Lung (tissue), 12 donors: ENCODE data around the gene CPXM2. TPM values are rescaled to one million over a fixed set of nuclear protein-coding genes. Genes with fewer than 3 reads are reported as not detected.

Experiments
- ATAC-seq: fragments of 200-7000 bp; cut with Tn5 transposase; one replicate; pipeline ENCODE4 v1.9.1; 2020; ENCODE audit warnings: moderate number of reproducible peaks; ENCODE audit not compliant: insufficient read depth, low FRiP score
- DNase-seq, 3 donors: peaks; one replicate each; pipeline ENCODE4 v3.0.0-alpha.2; 2013 to 2017
- H3K27ac ChIP-seq, 2 donors: one replicate each; pipeline ENCODE4 v1.5.1; 2013; ENCODE audit warnings: mild to moderate bottlenecking in 2 of 2, moderate library complexity in 2 of 2, control low read depth in 1 of 2, inconsistent platforms in 1 of 2, low read depth in 1 of 2, low read length in 1 of 2
- H3K27me3 ChIP-seq, 3 donors: one replicate each; pipeline ENCODE4 v1.5.1; 2013; ENCODE audit warnings: low read length in 2 of 3; ENCODE audit not compliant: control insufficient read depth in 3 of 3, insufficient read depth in 3 of 3
- H3K36me3 ChIP-seq, 4 donors: one replicate each; pipeline ENCODE4 v1.5.1; 2013; ENCODE audit warnings: low read length in 4 of 4, mild to moderate bottlenecking in 1 of 4, moderate library complexity in 1 of 4; ENCODE audit not compliant: control insufficient read depth in 4 of 4, insufficient read depth in 4 of 4
- H3K4me1 ChIP-seq, 5 donors: one replicate each; pipeline ENCODE4 v1.5.1; 2013; ENCODE audit warnings: low read length in 5 of 5, mild to moderate bottlenecking in 2 of 5, moderate library complexity in 1 of 5; ENCODE audit not compliant: control insufficient read depth in 5 of 5, insufficient read depth in 5 of 5
- H3K4me3 ChIP-seq: one replicate; pipeline ENCODE4 v1.5.1; 2013; ENCODE audit warnings: mild to moderate bottlenecking, control low read depth, moderate library complexity
- H3K9ac ChIP-seq, 2 donors: one replicate each; pipeline ENCODE4 v1.5.1; 2013; ENCODE audit warnings: low read length in 2 of 2, control low read depth in 1 of 2; ENCODE audit not compliant: insufficient read depth in 1 of 2
- H3K9me3 ChIP-seq, 4 donors: one replicate each; pipeline ENCODE4 v1.5.1; 2013; ENCODE audit warnings: low read length in 3 of 4, mild to moderate bottlenecking in 1 of 4, moderate library complexity in 1 of 4; ENCODE audit not compliant: control insufficient read depth in 4 of 4, insufficient read depth in 3 of 4
- WGBS, 2 donors: extraction: QIAGEN DNeasy Blood & Tissue Kit; methylation state at CpG; one replicate each; pipeline ENCODE4 v1.1.7; 2013; 5-methylcytosine and 5-hydroxymethylcytosine counted together
- polyA plus RNA-seq, 2 donors: library from polyadenylated mRNA; stranded (reverse); fragments of 200-250 nt; gene quantifications; one replicate each; pipeline ENCODE4 v1.2.1, GENCODE V29; 2013
- total RNA-seq, 2 donors: library from RNA; depleted of rRNA in 1 of 2; stranded (reverse); fragments of >200 nt in 1 of 2; gene quantifications; one replicate each; pipeline ENCODE4 v1.2.1, GENCODE V29; 2014 to 2021
- TF ChIP-seq, protein P1 (sequence below): IDR thresholded peaks from 2 replicates; pipeline ENCODE4 v1.5.1; 2012; ENCODE audit warnings: mild to moderate bottlenecking; ENCODE audit errors: control extremely low read depth, extremely low read depth
- donor health status: control.
- donor health status: control.
- donor health status: Bipolar disorder and iron deficiency.
- donor health status: healthy.
- donor health status: DM: yes; HTN: yes; CAD: no.

CPXM2 gene
- total and polyA plus RNA-seq, 4 donors, result 0.66 to 5.0 (median 2.1) TPM

DNA sequence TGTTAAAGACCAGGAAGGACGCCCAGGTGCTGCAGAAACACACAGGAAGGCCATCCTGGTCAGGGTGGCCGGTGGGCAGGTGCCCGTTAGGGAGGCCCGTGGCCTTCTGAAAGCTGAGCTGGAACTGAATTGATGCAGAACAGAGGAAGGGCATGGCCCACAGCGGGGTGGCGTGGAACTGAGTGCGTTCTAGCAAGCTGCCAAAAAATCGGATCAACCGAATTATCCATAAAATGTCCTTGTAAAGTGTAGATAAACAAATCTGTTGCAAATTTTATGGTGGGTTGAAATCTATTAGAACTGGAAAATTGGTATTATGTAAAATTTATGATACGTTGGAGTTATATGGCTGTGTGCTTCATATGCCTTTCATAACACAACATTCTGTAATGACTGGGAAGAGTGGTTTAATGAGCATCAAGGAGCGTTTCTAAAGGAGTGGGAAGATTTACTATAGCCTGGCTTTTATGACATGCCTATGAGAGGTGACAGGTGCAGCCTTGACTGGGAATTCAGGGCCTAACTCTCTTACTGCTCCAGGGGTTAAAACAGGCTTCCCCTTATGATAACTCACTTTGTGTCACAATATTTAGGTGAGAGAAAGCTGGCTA is 117.4 kb downstream of the CPXM2 start:
- Histone ChIP-seq H3K36me3 (no peaks in the 10 kb centered on the region), H3K4me3 (no peak overlapping the region), H3K9me3 (no peaks in the 10 kb centered on the region), H3K4me1 (no peaks in the 10 kb centered on the region), H3K27ac (no peak overlapping the region), H3K9ac (no peak overlapping the region), H3K27me3 (no peaks in the 10 kb centered on the region)
- 83 to 89% methylated on average over 11 of the region's 11 CpGs for WGBS, 2 donors
- ATAC-seq, result no peak
- TF ChIP-seq, protein P1, sequence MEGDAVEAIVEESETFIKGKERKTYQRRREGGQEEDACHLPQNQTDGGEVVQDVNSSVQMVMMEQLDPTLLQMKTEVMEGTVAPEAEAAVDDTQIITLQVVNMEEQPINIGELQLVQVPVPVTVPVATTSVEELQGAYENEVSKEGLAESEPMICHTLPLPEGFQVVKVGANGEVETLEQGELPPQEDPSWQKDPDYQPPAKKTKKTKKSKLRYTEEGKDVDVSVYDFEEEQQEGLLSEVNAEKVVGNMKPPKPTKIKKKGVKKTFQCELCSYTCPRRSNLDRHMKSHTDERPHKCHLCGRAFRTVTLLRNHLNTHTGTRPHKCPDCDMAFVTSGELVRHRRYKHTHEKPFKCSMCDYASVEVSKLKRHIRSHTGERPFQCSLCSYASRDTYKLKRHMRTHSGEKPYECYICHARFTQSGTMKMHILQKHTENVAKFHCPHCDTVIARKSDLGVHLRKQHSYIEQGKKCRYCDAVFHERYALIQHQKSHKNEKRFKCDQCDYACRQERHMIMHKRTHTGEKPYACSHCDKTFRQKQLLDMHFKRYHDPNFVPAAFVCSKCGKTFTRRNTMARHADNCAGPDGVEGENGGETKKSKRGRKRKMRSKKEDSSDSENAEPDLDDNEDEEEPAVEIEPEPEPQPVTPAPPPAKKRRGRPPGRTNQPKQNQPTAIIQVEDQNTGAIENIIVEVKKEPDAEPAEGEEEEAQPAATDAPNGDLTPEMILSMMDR, result no peak
- no peak for DNase-seq

DNA sequence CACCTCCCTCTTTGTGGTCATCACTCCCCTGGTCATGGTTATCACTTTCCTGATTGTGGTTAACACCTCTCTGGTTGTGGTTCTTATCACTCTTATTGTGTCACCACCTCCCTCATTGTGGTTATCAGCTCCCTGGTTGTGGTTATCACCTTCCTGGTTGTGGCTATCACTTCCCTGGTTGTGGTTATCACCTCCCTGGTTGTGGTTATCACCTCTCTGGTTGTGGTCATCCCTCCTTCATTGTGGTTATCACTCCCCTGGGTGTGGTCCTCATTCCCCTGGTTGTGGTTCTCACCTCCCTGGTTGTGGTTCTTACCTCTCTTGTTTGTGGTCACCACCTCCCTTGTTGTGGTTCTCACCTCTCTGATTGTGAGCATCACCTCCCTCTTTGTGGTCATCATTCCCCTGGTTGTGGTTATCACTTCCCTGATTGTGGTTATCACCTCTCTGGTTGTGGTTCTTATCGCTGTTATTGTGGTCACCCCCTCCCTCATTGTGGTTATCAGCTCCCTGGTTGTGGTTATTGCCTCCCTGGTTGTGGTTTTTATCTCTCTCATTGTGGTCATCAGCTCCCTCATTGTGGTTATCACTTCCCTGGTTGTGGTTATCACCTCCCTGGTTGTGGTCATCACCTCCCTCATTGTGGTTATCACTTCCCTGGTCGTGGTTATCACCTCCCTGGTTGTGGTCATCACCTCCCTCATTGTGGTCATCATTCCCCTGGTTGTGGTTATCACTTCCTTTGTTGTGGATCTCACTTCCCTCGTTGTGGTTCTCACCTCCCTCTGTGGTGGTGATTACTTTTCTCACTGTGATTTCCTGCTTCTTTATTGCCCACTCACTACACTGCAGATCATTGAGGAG is 118.7 kb downstream of the CPXM2 start:
- TF ChIP-seq, protein P1, result no peak

DNA sequence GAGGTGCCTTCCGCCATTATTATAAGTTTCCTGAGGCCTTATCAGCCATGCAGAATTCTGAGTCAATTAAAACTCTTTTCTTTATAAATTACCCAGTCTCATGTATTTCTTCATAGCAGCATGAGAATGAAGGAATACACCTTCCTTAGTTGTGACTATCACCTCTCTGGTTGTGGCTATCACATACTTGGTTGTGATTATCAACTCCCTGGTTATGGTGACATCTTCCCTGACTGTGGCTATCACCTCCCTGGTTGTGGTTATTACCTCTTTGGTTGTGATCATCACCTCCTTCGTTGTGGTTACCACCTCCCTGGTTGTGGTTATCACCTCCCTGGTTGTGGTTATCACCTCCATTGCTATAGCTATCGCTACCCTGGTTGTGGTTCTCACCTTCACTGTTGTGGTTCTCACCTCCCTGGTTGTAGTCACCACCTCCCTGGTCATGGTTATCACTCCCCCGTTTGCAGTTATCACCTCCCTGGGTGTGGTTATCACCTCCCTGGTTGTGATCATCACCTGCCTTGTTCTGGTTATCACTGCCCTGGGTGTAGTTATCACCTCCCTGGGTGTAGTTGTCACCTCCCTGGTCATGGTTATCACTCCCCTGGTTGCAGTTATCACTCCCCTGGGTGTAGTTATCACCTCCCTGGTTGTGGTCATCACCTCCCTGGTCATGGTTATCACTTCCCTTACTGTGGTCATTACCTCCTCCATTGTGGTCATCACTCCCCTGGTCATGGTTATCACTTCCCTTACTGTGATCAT is 119.5 kb downstream of the CPXM2 start:
- no peak overlapping the region for H3K4me3 ChIP-seq
- DNase-seq (no peak), ATAC-seq (no peak)
- H3K9me3 ChIP-seq, result no peaks in the 10 kb centered on the region
- 75 to 85% methylated on average over 4 of the region's 4 CpGs for WGBS, 2 donors
- H3K36me3 ChIP-seq, result no peaks in the 10 kb centered on the region
- no peak overlapping the region for H3K9ac ChIP-seq
- no peaks in the 10 kb centered on the region for H3K27me3 ChIP-seq
- TF ChIP-seq, protein P1, result no peak
- H3K4me1 ChIP-seq, result no peaks in the 10 kb centered on the region
- no peak overlapping the region for H3K27ac ChIP-seq

More for the DNA sequence above, 118.7 kb downstream of the CPXM2 start:
- DNase-seq, result no peak
- no peak for ATAC-seq
- Histone ChIP-seq H3K27ac (no peak overlapping the region), H3K9ac (no peak overlapping the region), H3K4me3 (no peak overlapping the region), H3K36me3 (no peaks in the 10 kb centered on the region), H3K4me1 (no peaks in the 10 kb centered on the region), H3K9me3 (no peaks in the 10 kb centered on the region), H3K27me3 (no peaks in the 10 kb centered on the region)
- WGBS, 2 donors, result 22 to 38% methylated on average over 3 of the region's 3 CpGs
